Muscle layer of duodenum (tissue), 2 donors: ENCODE measurements around the gene APOLD1.

Experiments used
- H3K27ac ChIP-seq: one replicate; pipeline ENCODE4 v1.7.0; 2013; ENCODE audit warnings: mild to moderate bottlenecking, low read length
- H3K27me3 ChIP-seq: one replicate; pipeline ENCODE4 v1.7.0; 2013; ENCODE audit warnings: low read depth, mild to moderate bottlenecking, control low read depth, low read length
- H3K36me3 ChIP-seq, 2 donors: one replicate each; pipeline ENCODE4 v1.7.0; 2013; ENCODE audit warnings: low read length in 2 of 2, control low read depth in 1 of 2, mild to moderate bottlenecking in 1 of 2; ENCODE audit not compliant: insufficient read depth in 2 of 2, control insufficient read depth in 1 of 2
- H3K4me1 ChIP-seq, 2 donors: one replicate each; pipeline ENCODE4 v1.7.0; 2013; ENCODE audit warnings: low read length in 2 of 2, mild to moderate bottlenecking in 2 of 2, control low read depth in 1 of 2, moderate library complexity in 1 of 2; ENCODE audit not compliant: insufficient read depth in 2 of 2, control insufficient read depth in 1 of 2
- H3K4me3 ChIP-seq, 2 donors: one replicate each; pipeline ENCODE4 v1.7.0; 2013; ENCODE audit warnings: low read length in 2 of 2, low read depth in 1 of 2, mild to moderate bottlenecking in 1 of 2
- H3K9me3 ChIP-seq, 2 donors: one replicate each; pipeline ENCODE4 v1.7.0; 2013; ENCODE audit warnings: low read length in 2 of 2, control low read depth in 1 of 2, mild to moderate bottlenecking in 1 of 2; ENCODE audit not compliant: control insufficient read depth in 1 of 2
- donor health status: healthy.

Gene APOLD1

GRCh38 chr12:12757121-12757520, 28.3 kb upstream of the APOLD1 start:
- Histone ChIP-seq H3K4me3 (no peak overlapping the region), H3K4me1 (no peaks in the 10 kb centered on the region), H3K27ac (no peak overlapping the region), H3K27me3 (no peaks in the 10 kb centered on the region), H3K9me3 (no peaks in the 10 kb centered on the region), H3K36me3 (no peaks in the 10 kb centered on the region)

- Histone ChIP-seq H3K4me1 (no peaks in the 10 kb centered on the region), H3K36me3 (no peaks in the 10 kb centered on the region), H3K27ac (no peak overlapping the region), H3K9me3 (no peaks in the 10 kb centered on the region), H3K27me3 (no peaks in the 10 kb centered on the region), H3K4me3 (no peak overlapping the region)
Observed at GRCh38 chr12:12759234-12759915, 26.1 kb upstream of the APOLD1 start.

GRCh38 chr12:12764824-12765223, 20.6 kb upstream of the APOLD1 start:
- Histone ChIP-seq H3K4me1 (no peaks in the 10 kb centered on the region), H3K4me3 (no peak overlapping the region), H3K27me3 (no peaks in the 10 kb centered on the region), H3K9me3 (no peaks in the 10 kb centered on the region), H3K36me3 (no peaks in the 10 kb centered on the region), H3K27ac (no peak overlapping the region)

- Histone ChIP-seq H3K36me3 (no peaks in the 10 kb centered on the region), H3K4me1 (no peaks in the 10 kb centered on the region), H3K27ac (no peak overlapping the region), H3K4me3 (no peak overlapping the region), H3K27me3 (no peaks in the 10 kb centered on the region), H3K9me3 (no peaks in the 10 kb centered on the region)
Observed at GRCh38 chr12:12770262-12770661, 15.2 kb upstream of the APOLD1 start.

GRCh38 chr12:12774791-12775190, 10.7 kb upstream of the APOLD1 start:
- no peaks in the 10 kb centered on the region for H3K36me3 ChIP-seq
- H3K27ac ChIP-seq, result no peak overlapping the region
- no peaks in the 10 kb centered on the region for H3K4me1 ChIP-seq
- H3K9me3 ChIP-seq, result no peaks in the 10 kb centered on the region
- H3K4me3 ChIP-seq, result no peak overlapping the region
- no peaks in the 10 kb centered on the region for H3K27me3 ChIP-seq

- Histone ChIP-seq H3K4me1 (no peaks in the 10 kb centered on the region), H3K36me3 (no peaks in the 10 kb centered on the region), H3K9me3 (no peaks in the 10 kb centered on the region), H3K27me3 (no peaks in the 10 kb centered on the region), H3K27ac (no peak overlapping the region), H3K4me3 (no peak overlapping the region)
Observed at GRCh38 chr12:12776261-12776660, 9.2 kb upstream of the APOLD1 start.

GRCh38 chr12:12777092-12777491, 8.4 kb upstream of the APOLD1 start:
- H3K4me1 ChIP-seq, result no peaks in the 10 kb centered on the region
- H3K27ac ChIP-seq, result no peak overlapping the region
- H3K36me3 ChIP-seq, result no peaks in the 10 kb centered on the region
- no peak overlapping the region for H3K4me3 ChIP-seq
- no peaks in the 10 kb centered on the region for H3K9me3 ChIP-seq
- no peaks in the 10 kb centered on the region for H3K27me3 ChIP-seq

- H3K27ac ChIP-seq, result no peak overlapping the region
Observed at GRCh38 chr12:12779007-12779406, 6.5 kb upstream of the APOLD1 start.

GRCh38 chr12:12779529-12779928, 5.9 kb upstream of the APOLD1 start:
- H3K27me3 ChIP-seq, result no peaks in the 10 kb centered on the region
- no peaks in the 10 kb centered on the region for H3K9me3 ChIP-seq
- no peaks in the 10 kb centered on the region for H3K4me1 ChIP-seq
- no peak overlapping the region for H3K27ac ChIP-seq
- no peaks in the 10 kb centered on the region for H3K36me3 ChIP-seq
- no peak overlapping the region for H3K4me3 ChIP-seq

More at GRCh38 chr12:12779007-12779406, 6.5 kb upstream of the APOLD1 start:
- Histone ChIP-seq H3K9me3 (no peaks in the 10 kb centered on the region), H3K4me3 (no peak overlapping the region), H3K27me3 (no peaks in the 10 kb centered on the region), H3K4me1 (no peaks in the 10 kb centered on the region), H3K36me3 (no peaks in the 10 kb centered on the region)

GRCh38 chr12:12784116-12784515, 1.3 kb upstream of the APOLD1 start:
- H3K27me3 ChIP-seq, result no peaks in the 10 kb centered on the region
- no peaks in the 10 kb centered on the region for H3K9me3 ChIP-seq
- no peaks in the 10 kb centered on the region for H3K36me3 ChIP-seq
- H3K4me1 ChIP-seq, result peaks cover 13 to 14% of the 10 kb centered on the region in 2 donors
- H3K4me3 ChIP-seq, result no peak overlapping the region
- peak overlapping the region; percentile 58 for H3K27ac ChIP-seq

- Histone ChIP-seq H3K9me3 (no peaks in the 10 kb centered on the region), H3K27me3 (no peaks in the 10 kb centered on the region), H3K36me3 (no peaks in the 10 kb centered on the region), H3K4me3 (peak overlapping the region; percentile 75 to 76), H3K27ac (peak overlapping the region; percentile 82), H3K4me1 (peaks cover 14% of the 10 kb centered on the region in 2 donors)
Observed at GRCh38 chr12:12786351-12786705, 869 bp downstream of the APOLD1 start.
